AG09309 (cell line): ENCODE results near the gene NPR2.
A peak's percentile ranks its signal among the peaks of the same experiment; 100 is the strongest.

Experiments
- DNase-seq: peaks from one replicate; pipeline ENCODE4 v3.0.0-alpha.2; 2010; ENCODE audit warnings: low read depth
- H3K4me3 ChIP-seq: 2 replicates; pipeline ENCODE4 v1.5.1; 2011; ENCODE audit warnings: mild to moderate bottlenecking, low read depth, low read length, moderate library complexity; ENCODE audit not compliant: control insufficient read depth
- TF ChIP-seq, protein P1 (sequence below): IDR thresholded peaks from 2 replicates; pipeline ENCODE4 v1.5.1; 2011; ENCODE audit warnings: mild to moderate bottlenecking, low read depth, low read length, inconsistent platforms; ENCODE audit not compliant: insufficient read depth, control insufficient read depth; ENCODE audit errors: missing control alignments

Gene NPR2

DNA sequence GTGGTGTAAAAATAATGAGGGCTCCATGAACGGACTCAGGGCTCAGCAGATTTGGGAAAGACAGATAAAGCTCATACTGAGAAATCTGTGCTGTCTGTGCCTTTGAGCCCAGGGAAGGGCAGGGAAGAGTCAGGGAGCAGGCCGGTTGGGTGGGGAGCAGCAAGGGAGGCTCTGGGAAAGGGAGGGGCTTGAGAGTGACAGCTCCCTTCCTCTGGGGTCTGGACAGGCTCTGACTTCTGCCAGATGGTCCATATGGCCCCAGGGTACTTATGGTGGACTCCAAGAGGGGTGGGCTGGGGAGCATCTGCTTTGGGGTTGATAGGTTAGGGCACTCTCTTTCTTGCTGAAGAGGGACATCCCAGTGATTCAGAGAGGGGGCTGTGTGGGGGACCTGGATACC, 2.1 kb downstream of the NPR2 start:
- TF ChIP-seq, protein P1, sequence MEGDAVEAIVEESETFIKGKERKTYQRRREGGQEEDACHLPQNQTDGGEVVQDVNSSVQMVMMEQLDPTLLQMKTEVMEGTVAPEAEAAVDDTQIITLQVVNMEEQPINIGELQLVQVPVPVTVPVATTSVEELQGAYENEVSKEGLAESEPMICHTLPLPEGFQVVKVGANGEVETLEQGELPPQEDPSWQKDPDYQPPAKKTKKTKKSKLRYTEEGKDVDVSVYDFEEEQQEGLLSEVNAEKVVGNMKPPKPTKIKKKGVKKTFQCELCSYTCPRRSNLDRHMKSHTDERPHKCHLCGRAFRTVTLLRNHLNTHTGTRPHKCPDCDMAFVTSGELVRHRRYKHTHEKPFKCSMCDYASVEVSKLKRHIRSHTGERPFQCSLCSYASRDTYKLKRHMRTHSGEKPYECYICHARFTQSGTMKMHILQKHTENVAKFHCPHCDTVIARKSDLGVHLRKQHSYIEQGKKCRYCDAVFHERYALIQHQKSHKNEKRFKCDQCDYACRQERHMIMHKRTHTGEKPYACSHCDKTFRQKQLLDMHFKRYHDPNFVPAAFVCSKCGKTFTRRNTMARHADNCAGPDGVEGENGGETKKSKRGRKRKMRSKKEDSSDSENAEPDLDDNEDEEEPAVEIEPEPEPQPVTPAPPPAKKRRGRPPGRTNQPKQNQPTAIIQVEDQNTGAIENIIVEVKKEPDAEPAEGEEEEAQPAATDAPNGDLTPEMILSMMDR = no peak

DNA sequence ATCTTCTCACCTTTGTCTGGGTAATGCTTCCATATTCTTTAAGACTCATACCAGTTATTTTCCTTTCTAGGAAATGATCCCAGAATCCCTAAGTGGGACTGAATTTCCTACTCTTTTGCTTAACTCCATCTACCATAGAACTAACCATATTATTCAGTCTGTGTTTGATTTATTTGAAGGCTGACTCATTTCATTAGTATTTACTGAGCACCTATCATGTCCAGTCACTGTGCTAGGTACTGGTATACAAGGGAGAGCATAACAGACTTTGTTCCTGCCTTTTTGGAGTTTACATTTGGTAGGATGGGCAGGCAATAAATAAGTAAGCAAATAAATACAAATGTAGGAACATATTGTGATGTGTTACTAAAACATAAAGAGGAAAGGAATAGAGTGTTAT, 4.3 kb downstream of the NPR2 start:
- DNase-seq = no peak
- no peak overlapping the region for H3K4me3 ChIP-seq
- TF ChIP-seq, protein P1 = no peak

More for the DNA sequence above, 2.1 kb downstream of the NPR2 start:
- no peak for DNase-seq
- H3K4me3 ChIP-seq = peak overlapping the region; percentile 6; the same call in 1 of the 2 replicates

DNA sequence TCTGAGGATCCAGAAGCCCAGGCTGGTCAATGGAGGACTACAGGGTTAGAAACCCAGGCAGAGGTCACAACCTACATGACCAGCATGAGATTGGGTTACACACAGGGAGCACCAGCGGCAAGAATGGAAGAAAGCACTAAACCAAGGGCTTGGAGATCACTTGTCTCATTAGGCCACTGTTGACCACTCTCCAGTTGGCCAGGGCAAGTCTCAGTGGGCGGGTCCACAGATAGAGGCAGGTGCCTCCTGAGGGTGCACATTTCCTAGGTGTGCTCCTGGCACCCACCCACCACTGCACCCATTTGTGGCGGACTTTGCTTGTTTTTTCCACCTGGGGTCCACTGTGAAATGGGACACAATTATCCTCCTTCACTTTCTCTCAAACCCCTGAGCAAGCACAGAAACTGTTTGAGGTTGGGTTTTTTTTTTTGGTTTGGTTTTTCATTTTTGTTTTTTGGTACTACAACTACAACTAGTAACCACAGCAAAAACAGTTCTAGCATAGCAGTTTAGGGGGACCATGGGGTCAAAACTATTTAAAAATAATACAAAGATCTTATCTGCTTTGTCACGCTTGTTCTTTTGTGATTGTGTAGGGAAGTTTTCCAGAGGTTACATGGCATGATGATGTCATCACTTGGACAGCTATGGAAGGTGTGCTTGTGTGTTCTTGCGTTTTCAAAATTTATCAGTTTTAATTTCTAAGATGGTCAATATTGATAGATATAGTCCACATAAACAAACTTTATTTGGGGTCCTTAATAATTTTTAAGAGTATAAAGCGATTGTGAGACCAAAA, 6.1 kb downstream of the NPR2 start:
- DNase-seq = no peak
- H3K4me3 ChIP-seq = no peak overlapping the region
- TF ChIP-seq, protein P1 = no peak

DNA sequence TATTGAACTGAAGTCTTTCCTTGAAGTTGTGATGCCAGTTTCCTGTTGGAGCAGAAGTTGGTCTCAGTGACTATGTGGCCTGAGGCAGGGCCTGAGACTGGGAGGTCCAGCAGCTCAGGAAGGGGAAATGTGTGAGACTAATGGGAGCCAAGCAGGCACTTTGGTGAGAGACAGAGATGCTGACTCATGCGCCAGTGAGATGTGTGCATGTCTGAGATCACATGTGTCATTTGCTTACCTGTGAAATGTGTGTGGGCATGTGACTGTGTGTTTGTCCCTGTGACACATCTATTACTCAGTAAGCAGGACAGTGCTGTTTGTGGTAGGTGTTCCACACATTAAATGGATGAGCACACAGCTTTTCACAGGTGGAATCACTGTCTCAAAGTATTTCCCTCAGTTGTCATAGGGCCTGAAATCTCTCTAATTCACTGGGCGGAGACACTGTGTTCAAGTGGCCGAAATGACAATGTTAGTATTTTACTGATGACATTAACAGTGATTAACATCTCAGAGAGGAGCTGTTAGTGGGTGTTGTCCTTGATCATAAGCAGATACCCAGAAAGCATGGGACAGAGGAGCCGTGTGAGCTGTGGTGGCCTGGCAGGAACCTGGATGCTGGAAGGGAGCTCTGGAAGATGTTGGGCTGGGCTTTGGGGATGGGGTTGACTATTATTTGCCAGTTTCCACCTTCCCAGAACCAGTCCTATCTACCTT, 7.4 kb downstream of the NPR2 start:
- no peak overlapping the region for H3K4me3 ChIP-seq
- DNase-seq = peak; percentile 17
- TF ChIP-seq, protein P1 = no peak

DNA sequence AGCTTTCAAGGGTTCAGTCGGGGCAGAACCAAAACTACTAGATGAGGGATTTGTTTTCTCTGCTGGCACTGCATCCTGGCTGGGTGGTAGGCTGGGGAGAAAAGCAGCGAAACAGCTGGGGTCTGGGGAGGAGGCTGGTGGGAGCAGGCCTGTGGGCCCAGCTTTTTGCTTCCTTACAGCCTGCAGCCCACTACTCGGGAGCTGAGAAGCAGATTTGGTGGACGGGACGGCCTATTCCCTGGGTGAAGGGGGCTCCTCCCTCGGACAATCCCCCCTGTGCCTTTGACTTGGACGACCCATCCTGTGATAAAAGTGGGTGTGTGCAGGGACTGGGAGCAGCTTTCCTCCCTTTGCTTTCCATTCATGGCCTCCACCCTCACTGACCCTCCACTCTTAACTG, 9.1 kb downstream of the NPR2 start:
- DNase-seq = no peak
- TF ChIP-seq, protein P1 = no peak
- H3K4me3 ChIP-seq = no peak overlapping the region

DNA sequence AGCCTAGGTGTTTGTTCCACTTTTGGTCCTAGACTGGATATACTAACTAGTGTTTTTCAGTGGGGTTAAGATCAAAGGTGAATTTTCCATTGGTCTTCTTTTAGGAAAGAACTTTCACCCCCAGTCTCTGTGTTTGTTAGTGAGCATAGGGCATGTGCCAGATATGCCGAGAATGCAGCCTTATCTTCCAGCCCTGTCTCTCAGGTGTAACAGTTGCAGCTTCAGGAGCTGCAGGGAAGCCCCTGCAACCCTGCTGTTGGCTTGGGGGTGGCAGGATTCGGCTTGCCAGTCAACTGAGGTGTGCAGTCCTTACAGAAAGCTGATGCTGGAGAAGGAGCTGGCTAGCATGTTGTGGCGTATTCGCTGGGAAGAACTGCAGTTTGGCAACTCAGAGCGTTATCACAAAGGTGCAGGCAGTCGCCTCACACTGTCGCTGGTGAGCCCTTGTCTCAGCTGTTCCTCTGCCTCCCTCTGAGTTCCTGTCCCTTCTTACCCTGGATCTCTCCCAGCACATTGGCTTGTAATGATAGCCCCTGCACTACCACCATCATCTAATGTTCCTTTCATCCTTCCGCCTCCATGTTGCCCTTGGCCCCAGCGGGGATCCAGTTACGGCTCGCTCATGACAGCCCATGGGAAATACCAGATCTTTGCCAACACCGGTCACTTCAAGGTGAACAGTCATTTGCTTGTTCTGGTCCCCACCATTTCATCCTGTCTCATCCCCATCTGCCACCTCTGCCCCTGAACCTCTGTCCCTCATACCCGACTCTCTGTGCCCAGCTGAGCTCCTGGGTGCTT, 10.1 kb downstream of the NPR2 start:
- TF ChIP-seq, protein P1 = no peak
- no peak for DNase-seq
- no peak overlapping the region for H3K4me3 ChIP-seq
